DMS153 treated with DMSO at 0.1 percent for 48 hours (cell line): ENCODE measurements around the gene TOR1A.
"Not testable (repeated sequence)": the region's sequence is repeated elsewhere in the genome, so short reads cannot be mapped to it uniquely, and the experiment has no call there.

Experiments
- DNase-seq: peaks from one replicate; lab custom pipeline; 2025; ENCODE audit not compliant: unreplicated experiment; lab: John Stamatoyannopoulos, UW

TOR1A gene

DNA sequence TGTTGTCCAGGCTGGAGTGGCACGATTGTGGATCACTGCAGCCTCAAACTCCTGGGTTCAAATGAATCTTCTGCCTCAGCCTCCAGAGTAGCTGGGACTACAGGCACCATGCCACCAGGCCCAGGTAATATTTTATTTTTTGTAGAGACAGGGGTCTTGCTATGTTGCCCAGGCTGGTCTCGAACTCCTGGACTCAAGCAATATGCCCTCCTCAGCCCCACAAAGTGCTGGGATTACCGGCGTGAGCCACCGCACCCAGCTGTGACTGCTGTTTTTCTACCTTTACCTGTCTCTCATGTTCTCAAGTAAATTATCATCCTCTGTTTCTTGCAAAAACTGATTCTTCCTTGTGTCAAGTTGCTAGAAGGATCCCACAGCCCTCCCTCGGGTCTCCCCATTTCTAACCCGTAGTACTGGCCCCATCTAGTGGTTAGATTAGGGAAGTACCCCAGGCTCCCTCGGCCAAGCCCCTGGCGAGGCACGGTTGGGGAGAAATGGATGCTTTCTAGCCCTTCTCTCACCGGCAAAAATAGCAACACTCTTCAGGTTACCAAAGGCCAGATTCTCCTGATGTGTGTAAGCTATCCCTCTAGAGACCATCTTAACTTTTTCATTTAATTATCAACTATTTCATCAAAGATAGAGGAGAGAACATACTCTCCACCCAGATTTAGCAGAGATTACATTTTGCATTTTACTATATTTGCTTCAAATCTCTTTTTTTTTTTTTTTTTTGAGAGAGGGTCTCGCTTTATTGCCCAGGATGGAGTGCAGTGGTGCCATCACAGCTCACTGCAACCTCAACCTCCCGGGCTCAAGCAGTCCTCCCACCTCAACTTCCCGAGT, 40.2 kb downstream of the TOR1A start:
- peak; percentile 23 for DNase-seq

DNA sequence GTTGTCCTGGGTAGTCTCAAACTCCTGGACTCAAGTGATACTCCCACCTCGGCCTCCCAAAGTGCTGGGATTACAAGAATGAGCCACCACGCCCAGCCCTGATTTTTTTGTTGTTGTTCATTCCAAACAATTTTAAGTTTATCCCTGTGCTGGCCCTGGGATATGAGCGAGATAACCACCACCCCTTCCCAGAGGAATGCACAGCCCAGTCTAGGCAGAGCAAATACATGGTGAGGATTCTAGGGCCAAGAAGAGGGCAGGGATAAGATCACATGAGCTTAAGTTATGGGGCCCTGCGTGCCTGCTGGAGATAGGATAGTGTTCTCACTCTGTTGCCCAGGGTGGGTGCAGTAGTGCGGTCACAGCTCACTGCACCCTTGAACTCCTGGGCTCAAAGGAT, 42.0 kb downstream of the TOR1A start:
- no peak for DNase-seq

DNA sequence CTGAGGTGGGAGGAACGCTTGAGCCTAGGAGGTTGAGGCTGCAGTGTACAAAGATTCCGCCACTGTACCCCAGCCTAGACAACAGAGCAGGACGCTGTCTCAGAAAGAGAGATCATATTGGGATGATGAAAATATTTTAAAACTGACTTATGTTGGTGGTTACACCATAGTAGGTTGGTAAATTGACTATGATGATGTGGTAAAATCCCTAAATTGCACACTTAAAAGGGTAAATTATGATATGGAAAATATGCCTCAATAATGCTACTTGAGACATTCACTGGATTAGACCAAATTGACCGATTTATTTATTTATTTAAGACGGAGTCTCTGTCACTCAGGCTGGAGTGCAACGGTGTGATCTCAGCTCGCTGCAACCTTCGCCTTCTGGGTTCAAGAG, 42.8 kb downstream of the TOR1A start:
- no peak for DNase-seq

DNA sequence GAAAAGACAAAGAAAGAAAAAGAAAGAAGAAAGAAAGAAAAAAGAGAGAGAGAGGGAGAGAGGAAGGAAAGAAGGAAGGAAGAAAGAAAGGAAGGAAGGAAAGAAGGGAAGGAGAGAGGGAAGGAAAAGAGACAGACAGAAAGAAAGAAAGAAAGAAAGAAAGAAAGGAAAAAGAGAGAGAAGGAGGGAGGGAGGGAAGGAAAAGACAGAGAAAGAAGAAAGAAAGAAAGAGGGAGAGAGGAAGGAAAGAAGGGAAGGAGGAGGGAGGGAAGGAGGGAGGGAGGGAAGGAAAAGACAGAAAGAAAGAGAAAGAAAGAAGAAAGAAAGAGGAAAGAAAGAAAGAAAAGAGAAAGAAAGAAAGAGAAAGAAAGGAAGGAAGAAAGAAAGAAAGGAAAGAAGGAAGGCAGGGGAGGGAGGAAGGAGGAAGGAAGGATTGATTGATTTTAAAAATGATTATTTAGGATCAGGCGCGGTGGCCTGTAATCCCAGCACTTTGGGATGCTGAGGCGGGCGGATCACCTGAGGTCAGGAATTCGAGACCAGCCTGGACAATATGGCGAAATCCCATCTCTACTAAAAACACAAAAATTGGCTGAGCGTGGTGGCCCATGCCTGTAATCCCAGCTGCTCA, 44.3 kb downstream of the TOR1A start:
- DNase-seq = no peak

DNA sequence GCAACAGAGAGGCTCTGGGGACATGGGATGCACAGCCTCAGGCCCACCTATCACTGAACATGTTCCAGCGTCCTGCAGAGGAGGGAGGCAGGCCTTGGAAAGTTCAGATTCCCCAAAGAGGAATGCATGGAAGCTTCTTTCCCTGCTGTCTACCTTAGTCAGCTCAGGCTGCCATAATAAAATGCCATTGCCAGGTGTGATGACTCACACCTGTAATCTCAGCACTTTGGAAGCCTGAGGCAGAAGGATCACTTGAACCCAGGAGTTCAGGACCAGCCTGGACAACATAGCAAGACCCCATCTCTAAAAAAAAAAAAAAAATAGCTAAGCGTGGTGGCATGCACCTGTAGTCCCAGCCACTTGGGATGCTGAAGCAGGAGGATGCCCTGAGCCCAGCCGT, 45.5 kb downstream of the TOR1A start:
- DNase-seq = no peak

DNA sequence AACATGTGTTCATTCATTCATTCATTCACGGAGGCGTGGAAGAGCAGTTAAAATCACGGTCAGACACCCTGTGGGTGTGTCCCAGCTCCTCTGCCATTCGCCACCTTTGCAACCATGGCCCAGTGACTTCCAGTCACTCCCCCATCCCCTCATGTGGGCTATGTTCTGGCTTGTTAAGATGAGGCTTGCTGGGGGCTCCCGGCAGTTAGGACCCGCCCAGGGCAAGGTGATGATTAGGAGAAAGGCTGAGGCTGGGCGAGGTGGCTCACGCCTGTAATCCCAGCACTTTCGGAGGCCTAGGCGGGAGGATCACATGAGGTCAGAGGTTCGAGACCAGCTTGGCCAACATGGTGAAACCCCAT, 46.2 kb downstream of the TOR1A start:
- DNase-seq = no peak

DNA sequence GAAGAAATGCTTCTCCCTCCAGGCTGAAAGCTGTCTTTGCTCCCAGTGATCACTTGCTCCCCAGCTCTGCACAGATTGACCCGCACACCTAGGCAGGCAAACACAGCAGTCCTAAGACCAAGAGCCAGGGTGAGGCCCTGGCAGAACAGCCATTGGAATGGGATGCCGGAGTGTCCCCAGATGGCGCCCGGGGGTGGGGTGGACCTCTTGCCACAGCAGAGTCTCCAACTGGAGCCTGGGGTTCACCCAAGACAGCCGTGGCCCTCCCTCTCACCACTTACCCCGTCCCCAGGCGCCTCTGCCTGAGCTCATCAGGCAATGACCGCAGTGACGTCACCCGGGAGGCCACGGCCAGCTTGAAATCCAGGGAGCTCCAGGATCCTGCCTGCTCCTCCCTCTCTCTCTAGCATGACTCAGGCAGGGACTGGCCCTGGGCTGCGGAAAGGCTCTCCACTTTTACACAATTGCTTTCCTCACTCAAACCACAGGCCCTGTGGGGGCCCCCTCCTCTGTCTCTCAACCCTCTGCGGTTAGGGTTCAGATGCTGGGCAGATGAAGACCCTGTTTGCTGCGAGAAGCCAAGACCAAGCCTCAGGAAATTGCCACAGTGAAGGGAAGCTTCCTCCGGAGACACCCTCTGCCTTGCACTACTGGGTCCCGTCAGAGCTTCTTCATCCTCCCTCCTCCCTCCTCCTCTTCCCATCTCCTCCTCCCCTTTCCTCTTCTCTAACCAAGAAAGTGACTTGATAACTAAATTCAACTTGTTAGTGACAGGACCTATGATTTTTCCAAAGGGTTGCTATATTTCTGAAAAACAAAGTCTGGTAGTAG, 46.8 kb downstream of the TOR1A start:
- peak; percentile 46 for DNase-seq

DNA sequence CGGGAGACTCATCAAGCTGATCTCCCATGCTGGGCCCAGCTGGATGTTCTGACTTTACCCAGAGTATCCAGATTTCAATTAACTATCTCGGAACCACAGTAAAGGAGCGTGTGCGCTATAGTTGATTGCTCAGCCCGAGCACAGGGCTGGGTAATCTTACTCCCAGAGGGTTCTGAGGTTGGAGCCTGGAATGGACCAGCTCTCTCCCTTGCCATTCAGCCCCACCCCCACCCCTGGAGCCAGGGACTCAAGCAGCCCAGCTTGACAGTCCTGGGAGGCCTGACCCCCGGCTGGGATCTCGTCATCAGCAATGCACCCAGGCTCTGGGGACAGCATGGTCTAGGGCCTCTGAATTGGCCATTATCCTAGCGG, 47.4 kb downstream of the TOR1A start:
- no peak for DNase-seq

DNA sequence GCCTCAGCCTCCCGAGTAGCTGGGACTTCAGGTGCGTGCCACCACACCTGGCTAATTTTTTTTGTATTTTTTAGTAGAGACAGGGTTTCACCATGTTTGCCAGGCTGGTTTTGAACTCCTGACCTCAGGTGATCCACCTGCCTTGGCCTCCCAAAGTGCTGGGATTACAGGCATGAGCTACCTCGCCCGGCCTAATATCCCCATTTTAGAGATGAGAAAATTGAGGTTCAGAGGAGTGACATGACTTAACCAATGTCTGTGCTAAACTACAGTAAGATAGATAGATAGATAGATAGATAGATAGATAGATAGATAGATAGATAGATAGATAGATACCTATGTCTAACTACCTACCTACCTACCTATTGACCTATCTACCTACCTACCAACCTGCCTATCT, 47.8 kb downstream of the TOR1A start:
- not testable (repeated sequence) for DNase-seq

DNA sequence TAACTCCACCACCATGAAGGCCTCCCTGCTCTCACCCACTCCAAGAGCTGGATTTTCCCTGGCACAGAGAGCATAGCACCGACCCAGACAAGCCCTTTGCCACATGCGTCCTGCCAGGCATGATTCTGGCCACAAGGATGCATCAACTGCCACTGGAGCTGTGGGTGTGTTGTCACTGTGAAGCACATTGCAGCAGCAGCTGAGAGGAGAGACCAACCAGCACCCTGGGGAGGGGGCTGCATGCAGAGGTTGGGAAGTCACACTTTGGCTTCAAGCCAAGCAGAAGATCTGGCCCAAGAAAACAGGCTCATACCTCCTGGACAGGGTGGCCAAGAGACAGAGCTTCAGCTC, 48.5 kb downstream of the TOR1A start:
- no peak for DNase-seq

DNA sequence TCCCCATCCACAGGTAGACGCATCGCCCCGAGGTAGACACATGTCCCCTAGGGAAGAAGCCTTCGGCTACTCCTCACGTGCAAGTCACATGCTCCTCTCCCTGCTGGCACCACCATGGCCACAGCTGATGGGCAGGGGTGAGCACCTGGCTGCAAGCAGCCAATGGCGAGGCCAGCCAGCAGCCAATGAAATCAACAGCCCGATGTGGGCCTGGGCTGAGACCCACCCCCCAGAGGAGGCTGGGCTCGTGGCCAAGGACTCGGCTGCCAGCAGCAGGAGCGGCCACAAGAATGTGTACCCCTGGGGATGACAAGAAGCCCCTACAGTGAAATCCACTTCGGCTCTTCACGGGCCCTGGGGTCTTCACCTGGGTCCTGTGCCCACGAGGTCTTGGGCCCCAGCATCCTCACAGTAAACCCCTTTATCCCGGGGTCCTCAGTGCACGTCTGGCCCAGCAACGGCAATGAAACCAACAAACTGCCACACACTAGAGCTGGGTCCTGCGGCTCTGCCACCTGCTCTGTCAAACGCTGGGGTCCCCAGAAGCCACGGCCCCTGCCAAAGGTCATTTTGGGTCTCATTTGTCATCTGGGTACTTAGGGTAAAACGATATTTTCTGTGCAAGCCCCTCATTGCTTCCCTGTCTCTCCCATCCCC, 49.0 kb downstream of the TOR1A start:
- peak; percentile 49 for DNase-seq

DNA sequence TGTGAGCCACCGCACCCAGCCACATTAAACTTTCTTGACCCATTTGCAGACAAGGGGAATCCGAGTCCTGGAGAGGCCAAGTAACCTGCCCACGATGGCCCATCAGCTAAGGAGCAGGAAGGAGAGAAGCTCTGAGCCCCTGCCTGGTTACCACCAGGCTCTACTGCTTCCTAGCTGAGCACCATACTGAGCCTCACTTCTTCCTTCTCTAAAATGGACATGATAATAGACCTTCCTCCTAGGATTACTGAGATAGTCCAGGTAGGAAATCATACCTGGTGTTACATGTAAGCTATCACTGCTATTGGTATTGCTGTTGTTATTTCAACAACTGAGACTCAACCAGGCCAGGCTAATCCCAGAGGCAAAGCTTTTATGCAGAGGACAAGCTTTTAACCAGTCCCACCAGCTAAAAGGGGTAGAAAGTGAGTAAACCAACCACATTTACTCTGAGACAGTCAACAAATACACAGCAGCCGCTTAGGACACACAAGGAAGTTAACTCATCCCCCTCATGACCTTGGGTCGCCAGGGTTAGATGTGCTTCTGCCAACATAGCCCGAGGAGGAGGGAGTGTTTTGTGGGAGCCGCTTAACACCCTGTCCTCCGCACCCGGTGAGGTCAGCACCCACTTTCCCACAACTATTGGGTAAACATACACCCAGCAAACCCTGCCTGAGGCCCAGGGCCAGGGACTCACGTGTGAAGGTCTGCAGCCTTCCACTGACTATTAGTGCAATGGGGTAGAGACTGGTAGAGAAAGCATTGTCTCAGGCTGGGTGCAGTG, 50.5 kb downstream of the TOR1A start:
- DNase-seq = no peak

DNA sequence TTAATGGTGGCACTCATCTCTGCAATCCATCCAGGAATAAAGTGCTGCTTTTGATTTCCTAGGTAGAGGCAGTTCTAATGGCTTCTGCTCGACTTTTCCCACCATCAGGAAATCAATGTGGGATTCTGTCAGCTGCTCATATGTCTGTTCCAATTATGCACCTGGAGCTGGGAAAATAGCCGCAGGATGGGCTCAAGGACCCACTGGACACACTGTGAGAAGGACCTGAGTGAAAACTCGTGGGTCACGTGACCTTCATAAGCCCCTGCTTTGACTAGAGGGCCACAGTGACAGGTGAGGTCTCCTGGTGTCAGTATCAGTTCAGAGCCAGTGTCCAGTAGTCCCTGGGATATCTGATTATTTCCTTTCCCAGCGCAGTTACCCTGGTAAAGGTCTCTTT, 53.2 kb downstream of the TOR1A start:
- no peak for DNase-seq

DNA sequence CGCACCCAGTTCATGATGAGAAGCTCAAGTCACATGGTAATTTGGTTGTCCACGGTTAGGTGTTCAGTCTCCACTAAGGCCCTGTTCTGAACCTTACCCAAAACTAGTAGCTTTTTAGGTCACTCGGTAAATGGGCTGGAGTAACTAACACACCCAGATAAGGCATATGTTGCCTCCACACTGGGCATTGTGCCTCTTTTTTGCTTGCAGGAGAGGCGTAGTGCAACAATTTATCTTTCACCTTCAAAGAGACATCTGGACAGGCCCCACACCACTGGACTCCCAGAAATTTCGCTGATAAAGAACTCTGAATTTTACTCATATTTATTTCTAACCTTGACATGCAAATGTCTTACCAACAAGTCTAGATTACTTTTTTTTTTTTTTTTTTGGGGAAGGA, 54.3 kb downstream of the TOR1A start:
- DNase-seq = no peak

DNA sequence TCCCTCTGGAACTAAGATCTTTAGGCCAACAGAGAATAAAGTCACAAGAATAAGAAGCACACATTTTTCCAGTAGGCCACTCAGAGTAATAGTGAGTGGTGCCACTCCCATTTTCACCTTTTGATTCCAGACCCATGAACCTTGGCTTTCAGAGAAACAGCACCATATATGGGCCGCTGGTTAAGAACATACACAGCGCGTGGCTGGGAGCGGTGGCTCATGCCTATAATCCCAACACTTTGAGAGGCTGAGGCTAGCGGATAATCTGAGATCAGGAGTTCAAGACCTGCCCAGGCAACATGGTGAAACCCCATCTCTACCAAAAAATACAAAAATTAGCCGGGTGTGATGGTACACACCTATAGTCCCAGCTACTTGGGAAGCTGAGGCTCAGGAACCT, 55.5 kb downstream of the TOR1A start:
- DNase-seq = no peak

DNA sequence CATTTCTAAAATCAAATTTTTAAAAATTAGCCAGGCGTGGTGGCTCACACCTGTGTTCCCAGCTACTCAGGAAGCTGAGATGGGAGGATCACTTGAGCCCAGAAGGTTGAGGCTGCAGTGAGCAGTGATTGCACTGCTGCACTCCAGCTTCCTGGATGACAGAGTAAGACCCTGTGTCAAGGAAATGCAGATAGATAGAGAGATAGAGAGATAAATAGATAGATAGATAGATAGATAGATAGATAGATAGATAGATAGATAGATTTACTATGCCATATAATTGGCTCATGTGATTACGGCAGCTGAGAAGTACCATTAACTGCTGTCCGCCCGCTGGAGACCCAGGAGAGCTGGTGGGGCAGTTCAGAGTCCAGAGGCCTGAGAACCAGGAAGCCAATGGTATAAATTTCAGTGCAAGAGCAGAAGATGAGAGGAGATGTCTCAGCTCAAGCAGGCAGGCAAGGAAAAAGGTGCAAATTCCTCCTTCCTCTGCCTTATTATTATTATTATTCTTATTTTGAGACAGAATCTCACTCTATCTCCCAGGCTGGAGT, 58.1 kb downstream of the TOR1A start:
- no peak for DNase-seq

DNA sequence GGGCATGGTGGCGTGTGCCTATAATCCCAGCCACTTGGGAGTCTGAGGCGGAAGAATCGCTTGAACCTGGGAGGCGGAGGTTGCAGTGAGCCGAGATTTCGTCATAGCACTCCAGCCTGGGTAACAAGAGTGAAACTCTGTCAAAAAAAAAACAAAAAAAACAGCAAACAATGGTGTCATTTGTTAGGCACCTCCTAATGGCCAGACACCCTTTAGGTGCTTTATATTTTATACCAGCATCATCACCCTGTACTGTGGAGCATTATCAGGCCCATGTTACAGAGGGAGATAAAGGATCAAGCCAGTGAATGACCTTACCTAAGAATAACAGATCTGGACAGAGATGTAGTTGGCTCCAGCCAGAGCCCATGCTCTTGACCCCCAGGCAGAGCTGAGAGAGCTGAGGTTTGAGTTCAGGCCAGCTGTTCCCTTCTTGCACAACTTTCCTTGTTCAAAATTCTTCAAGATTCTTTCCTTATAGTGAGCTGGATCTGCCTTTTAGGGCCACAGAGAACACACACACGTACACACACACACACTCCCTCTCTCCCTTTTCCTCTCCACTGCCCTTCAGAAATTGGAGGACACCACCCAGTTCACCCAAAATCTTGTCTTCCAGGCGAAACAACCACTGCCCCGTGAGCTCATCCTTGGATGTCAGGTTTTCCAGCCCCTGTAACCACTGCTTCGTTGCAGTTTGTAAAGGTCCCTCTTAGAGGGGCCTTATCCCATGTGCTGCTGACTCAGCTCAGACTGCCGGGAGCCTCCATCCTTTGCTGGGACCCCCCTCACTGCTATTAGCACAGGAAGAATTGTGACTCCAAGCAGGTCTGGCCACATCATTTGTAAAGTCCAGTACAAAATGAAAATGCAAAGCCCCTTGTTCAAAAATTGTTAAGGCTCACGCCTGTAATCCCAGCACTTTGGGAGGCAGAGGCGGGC, 60.7 kb downstream of the TOR1A start:
- no peak for DNase-seq
